ENCODE data around the gene BLACAT1.
"Not testable (repeated sequence)": the region's sequence is repeated elsewhere in the genome, so short reads cannot be mapped to it uniquely, and the experiment has no call there.

BLACAT1 gene

DNA sequence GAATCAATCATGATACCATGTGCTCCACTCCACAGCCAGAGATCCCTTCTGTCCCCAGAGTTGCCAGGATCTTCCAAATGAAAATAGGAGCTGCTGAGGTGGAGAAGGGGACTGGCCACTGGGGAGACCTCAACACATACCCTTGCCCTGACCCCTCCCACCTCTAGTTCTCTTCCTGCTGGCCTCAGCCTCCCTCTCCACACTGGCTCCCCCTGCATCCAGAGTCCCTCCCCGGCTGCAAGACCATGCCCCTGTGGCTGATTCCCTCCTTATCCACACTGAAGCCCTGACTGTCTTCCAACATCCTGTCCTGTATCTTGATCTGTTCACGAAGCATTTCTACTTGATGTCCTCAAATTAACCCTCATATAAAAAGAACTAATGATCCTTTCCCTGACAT, 27.5 kb upstream of the BLACAT1 start:
- no peak for DNase-seq

DNA sequence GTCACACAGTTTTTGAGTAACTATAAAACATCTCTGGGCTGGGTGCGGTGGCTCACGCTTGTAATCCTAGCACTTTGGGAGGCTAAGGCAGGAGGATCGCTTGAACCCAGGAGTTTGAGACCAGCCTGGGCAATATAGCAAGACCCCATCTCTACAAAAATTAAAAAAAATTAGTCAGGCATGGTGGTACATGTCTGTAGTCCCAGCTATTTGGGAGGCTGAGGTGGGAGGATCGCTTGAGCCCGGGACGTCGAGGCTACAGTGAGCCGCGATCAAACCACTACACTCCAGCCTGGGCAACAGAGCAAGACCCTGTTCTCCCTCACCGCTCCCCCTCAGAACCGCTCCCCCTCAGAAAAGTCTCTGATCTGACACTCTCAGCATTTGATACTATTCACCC, 26.7 kb upstream of the BLACAT1 start:
- DNase-seq, result not testable (repeated sequence)

- no peak for DNase-seq
Measured at GRCh38 chr1:205481629-205482151, 25.8 kb upstream of the BLACAT1 start.

DNA sequence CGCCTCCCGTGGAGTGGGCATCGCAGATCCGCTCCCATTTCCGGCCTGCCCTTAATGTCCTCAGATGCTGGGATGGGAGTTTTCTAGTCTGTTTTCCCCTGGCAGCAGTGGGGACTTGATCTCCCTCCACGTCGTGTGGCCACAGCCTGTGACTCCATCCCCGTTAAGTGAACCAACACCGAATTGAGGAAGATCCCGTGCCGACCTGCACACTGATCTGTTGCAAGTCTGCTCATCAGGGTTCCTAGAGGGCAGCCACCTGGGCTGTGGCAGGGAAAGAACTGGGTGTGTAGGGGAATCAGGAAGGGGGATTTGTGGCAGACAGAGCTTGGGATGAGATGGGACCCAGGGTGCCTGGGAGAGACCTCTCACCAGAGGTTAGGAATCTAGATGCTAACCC, 25.4 kb upstream of the BLACAT1 start:
- no peak for DNase-seq

- DNase-seq, result no peak
Measured at GRCh38 chr1:205480349-205480985, 24.6 kb upstream of the BLACAT1 start.

DNA sequence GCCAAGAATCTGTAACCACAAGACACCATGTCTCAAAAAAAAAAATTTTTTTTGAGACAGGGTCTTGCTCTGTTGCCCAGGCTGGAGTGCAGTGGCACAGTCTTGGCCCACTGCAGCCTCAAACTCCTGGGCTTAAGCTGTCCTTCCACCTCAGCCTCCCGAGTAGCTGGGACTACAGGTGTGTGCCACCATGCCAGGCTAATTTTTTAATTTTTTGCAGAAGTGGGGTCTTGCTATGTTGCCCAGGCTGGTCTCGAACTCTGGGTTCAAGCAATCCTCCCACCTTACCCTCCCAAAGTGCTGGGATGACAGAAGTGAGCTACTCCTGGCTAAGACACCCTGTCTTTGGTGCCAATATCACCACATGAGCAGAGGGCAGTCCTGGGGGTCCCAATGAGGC, 23.1 kb upstream of the BLACAT1 start:
- DNase-seq, result not testable (repeated sequence)

GRCh38 chr1:205477759-205478247, 22.0 kb upstream of the BLACAT1 start:
- DNase-seq, result peak; percentile 47

DNA sequence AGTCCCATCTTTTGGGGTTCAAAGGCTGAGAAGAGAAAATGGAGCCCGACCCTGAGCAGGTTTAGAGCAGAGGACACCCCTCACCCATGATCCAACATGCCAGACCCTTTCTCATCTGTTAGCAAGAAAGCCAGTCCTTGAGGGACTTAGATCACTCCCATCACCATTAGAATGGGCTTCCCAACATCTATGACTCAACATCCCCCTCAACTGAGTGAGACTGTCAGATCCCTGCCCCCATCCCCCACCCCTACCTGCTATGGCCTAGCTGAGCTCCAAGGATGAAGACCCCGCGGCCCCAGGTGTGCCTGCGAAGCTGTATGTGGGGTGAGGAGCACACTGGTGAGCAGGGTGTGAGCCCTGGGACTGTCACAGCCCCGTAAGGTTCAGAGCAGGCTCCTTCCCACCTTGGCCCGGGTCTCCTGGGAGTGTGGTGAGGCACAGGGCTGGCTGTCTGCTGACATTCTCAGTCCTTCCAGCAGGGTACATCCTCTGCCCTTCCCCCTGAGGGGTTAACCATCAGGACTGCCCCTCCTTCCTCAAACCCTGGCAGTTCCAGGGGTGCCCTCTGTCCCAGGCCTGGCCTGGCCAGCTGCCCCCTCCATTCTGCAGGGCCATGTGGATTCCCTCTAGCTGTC, 21.4 kb upstream of the BLACAT1 start:
- DNase-seq, result no peak

GRCh38 chr1:205476648-205477047, 20.8 kb upstream of the BLACAT1 start:
- DNase-seq, result no peak

DNA sequence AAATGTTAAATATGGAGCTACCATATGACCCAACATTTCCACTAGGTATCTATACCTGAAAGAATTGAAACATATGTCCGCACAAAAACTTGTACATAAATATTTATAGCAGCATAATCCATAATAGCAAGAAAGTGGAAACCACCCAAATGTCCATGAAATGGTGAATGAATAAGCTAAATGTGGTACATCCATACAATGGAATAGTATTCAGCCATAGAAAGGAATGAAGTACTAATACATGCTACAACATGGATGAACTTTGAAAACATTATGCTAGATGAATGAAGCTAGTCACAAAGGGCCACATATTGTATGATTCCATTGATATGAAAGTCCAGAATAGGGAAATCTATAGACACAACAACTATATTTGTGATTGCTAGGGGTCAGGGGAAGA, 20.0 kb upstream of the BLACAT1 start:
- DNase-seq, result no peak

DNA sequence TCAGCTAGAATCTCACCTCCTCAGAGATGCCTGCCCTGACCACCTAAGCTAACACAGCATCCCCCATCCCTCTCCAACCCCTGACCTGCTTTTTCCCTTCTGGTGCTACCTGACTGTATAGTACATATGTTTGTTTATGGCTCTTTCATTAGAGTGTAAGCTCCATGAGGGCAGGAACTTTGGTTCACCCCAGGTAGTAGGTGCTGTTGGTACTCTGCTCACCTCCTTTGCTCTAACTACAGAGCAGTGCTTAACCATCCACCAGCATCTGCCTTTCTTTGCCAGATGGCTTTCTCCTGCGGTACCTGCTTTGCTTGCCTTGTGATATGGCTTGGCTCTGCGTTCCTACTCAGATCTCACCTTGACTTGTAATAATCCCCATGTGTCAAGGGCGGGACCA, 18.7 kb upstream of the BLACAT1 start:
- no peak for DNase-seq

GRCh38 chr1:205473966-205474365, 18.1 kb upstream of the BLACAT1 start:
- DNase-seq, result no peak

GRCh38 chr1:205473475-205473874, 17.6 kb upstream of the BLACAT1 start:
- no peak for DNase-seq

- DNase-seq, result no peak
Measured at GRCh38 chr1:205472737-205473441, 17.0 kb upstream of the BLACAT1 start.

- no peak for DNase-seq
Measured at GRCh38 chr1:205470131-205470530, 14.3 kb upstream of the BLACAT1 start.

GRCh38 chr1:205466595-205467220, 10.9 kb upstream of the BLACAT1 start:
- no peak for DNase-seq

- DNase-seq, result no peak
Measured at GRCh38 chr1:205465392-205465791, 9.5 kb upstream of the BLACAT1 start.

- peak; percentile 50 for DNase-seq
Measured at GRCh38 chr1:205458777-205459566, 3.1 kb upstream of the BLACAT1 start.

- no peak for DNase-seq
Measured at GRCh38 chr1:205456868-205457745, 1.3 kb upstream of the BLACAT1 start.

GRCh38 chr1:205456383-205456867, 580 bp upstream of the BLACAT1 start:
- no peak for DNase-seq

- DNase-seq, result no peak
Measured at GRCh38 chr1:205454903-205455335, 926 bp downstream of the BLACAT1 start.

Measured in fibroblast of skin of right quadriceps (primary cell).